GM18502 (cell line): ENCODE results near the gene GRID1.

Experiments used
- ATAC-seq: cut with Tn5 transposase; IDR thresholded peaks from one replicate; pipeline ENCODE4 v1.9.1; 2021; ENCODE audit warnings: mild to moderate bottlenecking; ENCODE audit not compliant: unreplicated experiment, poor library complexity

The GRID1 gene

DNA sequence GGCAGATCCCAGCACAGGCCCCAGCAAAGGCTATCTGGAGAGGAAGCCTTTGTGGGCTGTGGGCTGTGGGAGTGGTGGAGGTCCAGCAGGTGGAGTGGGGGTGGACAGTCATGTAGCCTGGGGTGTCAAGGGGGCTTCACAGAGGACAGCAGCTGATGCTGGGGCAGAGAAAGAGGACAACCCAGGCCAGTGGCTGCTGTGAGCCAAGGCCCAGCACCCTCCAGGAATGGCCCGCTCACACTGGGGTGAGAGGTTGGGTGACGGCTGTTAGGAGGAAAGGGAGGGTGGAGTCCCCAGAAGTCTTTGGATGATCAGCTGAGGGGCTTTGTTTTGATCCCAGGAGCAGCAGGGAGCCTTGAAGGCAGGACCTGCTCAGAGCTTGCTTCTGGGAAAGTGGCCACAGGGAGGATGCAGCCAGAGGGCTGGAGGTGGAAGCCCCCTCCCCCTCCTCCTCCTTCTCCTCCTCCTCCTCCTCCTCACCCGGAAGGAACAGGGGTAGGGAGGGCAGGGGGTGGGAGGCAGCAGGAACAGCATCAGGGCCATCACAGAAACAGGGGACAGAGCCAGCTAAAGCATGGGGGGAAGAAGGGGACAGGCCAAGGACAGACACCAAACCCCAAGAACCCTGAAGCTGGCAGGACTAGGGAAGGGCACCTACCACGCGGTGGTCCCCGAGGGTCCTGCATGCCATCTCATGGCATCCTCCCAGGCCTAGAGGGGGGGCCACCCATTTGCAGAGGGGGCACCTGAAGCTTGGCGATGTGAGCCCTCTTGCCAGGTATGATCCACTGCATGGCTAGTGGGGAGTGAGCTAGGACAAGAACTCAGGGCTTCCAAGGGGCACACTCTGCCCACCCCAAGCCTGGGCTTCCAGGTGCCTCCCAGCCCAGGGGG lies 144.9 kb downstream of the GRID1 start:
- ATAC-seq = no peak

DNA sequence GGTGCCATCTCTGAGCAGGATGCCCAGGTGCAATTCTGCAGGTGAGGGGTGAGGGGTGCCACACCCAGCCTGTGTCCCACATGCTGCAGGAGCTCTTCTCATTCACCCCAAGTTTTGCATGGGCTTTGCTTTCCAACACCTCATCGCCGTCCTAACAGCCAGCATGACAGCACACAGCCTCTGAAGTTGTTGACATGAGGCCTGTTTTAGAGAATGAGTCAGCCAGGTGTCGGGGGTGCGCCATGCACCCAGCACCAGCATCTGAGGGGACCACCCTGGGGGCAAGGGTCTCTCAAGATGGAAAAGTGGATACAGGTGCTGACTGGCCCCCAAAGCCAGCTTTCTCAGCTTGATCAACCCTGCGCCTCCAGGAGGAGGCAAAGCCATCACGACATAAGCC lies 146.0 kb downstream of the GRID1 start:
- ATAC-seq = no peak

DNA sequence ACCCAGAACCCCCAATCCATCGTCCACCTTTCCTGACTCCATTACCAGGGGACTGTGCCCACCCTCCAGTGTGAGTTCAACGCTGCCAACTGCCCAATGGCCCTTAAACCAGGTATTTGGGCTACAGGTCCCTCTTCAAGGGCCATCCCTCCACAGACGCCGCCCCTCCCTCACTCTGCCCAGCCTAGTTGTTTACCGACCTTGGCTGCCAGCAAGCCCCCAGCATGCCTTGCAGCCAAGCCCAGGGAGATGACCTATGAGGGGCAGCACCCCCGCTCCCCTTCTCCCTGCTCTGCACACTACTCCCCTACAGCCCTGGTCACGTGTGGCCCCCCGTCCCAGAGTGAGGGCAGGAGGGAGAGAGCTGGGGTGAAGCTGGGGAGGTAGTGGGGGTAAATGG lies 147.3 kb downstream of the GRID1 start:
- no peak for ATAC-seq

DNA sequence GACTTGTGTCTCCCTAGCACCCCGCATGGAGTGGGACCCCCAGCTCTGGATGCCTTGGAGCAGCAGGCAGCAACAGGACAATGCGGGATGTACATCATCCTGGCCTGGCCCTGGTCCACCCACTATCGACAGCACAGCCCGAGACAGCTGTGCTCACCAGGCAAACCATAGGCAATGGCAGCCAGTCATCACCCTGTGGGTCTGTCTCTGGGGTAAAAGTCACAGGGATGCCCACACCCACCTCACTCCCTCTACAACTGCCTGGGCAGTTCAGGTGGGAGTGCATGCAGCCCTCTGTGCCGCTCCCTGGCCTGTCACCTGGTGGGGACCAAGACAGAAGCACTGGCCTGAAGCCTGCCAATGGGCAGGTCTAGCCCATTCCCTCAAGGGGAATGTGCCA lies 147.8 kb downstream of the GRID1 start:
- no peak for ATAC-seq

DNA sequence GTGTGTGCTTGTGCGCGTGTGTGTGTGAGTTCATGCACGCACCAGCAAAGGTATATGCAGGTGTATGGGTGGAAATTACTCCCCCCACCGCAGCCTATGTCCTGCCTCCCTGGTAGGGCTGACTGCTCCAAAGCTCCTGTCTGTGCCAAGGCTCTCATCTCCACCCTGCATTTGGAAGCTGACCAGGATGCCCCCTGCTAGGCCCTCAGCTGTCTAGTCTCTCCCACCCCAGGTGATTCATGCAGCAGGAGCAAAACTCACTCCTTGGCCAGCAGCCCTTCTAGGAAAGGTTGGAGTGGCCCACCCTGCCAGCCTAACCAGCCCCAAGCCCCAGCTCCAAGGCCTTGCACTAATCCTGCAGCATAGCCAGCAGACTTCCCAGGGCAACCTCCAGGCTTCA lies 148.4 kb downstream of the GRID1 start:
- ATAC-seq = no peak

DNA sequence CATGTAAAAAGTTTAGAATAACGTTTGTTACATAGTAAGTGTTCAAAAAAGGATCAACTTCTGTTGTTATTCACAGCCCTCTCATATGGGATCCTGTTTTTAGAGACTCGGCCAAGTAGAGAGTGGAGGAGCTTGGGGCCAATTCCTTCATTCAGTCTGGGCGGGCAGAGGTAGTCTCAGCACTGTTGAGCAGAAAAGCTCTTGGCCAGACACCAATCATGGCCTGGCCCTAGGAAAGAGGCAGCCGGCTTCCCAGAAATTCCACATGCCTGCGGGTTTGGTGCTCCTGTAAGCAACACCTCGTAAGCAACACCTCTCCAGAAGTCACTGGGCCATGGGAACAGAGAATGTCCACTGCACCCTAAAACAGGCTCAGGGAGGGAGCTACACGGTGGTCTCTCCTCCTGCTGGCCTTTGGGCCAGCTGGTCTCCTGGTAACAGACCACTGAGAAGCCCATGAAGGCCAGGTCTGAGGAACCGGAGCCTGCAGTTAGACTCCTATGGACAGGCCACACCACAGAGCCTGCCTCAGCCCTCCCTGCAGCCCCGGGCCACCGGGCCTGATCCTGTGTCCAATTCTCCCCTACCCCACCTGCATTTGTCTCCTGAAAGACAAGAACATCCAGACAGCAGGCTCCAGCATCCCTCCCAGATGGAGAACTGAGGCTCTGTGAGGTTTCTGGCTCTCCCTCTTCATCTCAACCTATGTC lies 149.1 kb downstream of the GRID1 start:
- ATAC-seq = no peak

DNA sequence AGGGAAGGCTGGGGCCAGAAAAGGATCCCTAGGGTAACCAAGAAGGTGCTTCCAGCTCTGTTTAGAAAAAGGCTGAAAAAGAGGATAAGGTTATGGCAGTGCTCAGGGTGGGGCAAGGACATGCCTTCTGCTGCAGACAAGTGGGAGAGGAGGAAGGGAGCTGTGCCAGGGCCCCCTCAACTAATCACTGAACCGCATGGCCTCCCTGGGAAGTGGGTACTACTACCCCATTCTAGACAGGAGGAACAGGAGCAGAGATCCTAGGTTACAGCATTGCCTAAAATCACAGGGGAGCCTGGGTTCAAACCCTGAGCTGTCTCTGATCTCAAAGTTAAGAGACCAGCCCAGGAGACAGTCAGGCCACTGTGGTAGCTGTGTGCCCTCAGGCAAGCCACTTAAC lies 149.7 kb downstream of the GRID1 start:
- ATAC-seq = no peak

DNA sequence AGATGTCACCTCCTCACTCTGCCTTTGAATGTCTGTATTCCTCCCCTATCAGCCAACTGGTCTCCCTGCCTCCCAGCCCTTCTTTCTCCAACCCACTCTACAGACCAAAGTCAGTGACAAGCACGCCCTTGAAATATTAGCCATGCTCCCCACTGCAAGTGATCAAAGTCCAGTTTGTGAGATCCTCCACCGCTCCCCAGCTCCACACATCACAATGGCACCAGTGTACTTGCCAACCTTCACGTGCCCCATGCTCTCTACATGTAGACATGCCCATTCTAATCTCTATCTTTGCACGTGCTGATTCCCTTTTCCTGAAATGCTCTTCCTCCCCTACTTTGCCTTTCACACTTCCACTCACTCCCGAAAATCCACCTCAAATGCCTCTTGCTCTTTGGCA lies 150.9 kb downstream of the GRID1 start:
- ATAC-seq = no peak

DNA sequence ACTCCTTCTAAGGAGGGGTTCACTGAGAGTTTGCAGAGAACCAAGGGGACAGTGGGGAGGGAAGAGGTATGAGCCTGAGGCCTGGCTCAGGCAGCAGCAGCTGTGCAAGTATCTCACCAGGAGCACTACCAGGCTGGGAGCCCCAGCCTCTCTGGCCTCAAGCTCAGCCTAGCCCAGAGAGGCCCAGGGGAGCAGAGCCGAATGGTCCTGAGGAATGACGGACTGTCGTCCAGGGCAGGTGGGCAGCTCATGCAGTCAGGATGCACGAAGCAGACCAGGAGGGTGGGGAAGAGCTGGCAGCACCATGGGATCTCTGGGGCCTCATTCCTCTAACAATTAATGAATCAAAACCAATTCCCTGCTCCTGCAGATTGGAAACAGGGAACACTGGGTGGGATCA lies 151.5 kb downstream of the GRID1 start:
- ATAC-seq = no peak

DNA sequence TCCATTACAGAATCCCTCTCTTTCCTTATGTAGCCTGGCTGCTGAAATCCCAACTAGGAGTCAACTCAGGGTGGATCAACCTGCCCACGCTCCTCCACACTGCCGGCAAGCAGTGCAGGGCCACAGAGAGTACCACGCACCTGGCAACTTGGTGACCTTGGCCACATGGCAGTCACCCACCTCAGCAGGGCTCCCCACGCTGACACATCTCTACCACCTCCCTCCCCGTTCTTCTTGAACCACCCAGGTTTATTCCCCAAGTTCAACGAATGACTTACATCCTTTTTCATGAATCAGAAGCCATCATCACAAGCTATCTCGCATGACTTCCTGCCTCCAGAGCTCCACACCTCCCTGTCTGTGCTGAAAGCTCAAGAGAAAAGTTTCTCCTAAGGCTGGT lies 153.4 kb downstream of the GRID1 start:
- no peak for ATAC-seq

DNA sequence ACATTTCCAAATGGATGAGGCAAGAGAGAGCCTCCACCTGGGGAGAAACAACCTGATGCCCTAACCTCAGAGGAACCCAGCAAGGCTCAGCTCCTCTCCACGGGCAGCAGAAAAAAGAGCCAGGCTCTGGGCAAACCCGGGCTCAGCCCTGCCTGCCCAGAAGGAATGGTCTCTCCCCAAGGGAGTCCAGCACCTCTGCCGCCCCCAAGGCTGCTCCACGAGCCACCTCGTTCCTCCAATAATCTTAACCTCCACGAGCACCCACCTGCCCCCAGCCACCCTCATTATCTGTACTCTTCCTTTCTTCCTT lies 154.2 kb downstream of the GRID1 start:
- ATAC-seq = no peak

DNA sequence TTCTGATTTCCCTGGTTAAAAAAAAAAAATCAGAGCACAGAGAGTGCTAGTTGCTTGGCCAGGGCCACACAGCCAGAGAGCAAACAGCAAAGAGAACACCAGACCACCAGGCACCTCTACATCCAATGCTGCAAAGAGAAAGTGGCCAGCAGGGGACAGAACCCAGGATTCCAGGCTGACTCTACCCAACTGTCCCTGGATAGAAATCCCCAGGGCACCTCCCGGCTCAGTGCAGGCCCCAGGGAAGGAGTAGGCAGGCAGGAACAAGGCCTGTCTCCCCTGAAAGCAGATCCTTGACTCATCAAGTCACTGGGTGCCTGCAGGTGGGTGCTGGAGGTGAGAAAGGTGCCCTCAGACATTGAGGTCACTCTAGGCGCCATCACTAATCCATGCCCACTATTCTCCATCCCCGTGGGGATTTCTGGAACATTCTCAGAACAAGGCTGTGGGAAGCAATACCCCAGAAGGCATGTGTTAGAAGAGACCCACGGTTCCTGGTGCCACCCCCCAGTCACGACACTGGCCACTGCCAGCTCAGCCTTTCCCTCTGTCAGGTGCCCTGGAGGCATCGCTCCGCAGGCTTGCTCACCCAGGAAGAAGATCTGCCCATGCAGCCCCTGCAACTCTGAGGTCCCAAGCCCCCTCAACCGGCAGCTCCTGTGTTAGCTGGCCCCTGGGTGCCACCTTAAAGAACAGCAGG lies 154.8 kb downstream of the GRID1 start:
- ATAC-seq = no peak

DNA sequence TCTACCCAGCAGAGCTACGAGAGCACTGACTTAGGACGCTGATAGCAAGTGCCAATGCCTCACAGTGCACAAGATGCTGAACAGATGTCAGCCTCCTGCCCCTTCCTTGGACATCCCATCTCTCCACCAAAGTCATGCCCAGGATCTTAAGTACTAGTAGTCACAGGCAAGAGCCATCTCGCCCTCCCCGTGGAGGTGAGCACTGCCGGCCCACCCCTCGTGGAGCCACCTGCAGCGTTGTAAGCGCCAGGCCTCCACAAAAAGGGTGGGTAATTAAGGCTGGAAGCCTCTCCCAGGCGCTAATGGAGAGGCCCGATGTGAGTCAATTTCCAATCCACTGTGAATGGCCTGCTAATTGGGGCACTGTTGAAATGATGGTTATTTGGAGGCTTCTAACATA lies 156.2 kb downstream of the GRID1 start:
- no peak for ATAC-seq

DNA sequence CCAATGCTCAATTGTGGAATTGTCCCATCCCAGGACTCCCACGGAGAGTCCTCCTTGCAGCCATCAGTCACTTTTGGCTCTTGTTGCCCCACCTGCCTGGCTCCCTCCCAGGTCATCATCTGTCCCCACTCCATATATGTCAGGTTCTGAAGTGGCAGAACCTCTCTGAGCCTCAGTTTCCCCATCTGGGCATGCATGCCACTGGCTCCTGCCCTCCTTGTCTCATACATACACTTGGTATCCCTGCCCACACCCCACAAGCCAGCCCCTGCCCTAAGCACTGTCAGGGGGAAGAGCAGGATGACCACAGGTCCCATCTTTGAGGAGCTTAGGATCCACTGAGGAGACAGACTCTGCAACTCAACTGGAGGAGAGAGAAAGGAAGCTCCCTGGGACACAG lies 156.9 kb downstream of the GRID1 start:
- no peak for ATAC-seq

DNA sequence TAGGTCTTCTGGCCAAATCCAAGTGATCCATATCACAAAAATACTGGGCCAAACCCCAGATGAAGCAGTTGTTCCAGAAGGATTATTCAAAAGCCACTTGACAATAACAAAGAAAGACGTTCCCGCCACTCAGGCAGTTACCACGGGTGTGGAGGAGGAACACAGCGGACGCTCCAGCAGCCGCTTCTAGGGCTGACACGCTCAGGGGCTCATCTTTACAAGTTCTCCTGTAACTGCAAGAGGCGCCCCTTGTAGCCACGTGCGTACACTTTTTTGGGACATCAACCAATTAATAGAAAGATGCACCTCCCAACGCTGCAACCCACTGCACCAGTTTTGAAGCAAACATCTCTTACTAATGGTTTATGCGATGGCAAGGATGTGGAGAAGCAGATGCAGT lies 159.4 kb downstream of the GRID1 start:
- no peak for ATAC-seq

DNA sequence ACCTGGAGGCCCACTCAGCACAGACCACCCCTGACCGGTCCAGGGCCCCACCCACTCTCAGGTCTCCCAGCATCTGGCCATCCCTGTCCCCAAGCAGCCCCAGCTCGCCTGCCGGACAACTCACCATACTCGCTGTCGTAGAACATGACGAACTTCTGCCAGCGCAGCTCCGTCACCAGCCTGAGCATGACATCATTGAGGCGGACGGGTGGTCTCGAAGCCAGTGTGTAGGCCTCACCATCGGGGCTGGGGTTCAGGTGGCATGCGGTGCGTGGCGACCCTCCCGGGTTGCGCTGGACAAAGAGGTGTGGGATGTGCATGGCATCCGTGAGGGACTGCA lies 160.4 kb downstream of the GRID1 start:
- ATAC-seq = no peak

DNA sequence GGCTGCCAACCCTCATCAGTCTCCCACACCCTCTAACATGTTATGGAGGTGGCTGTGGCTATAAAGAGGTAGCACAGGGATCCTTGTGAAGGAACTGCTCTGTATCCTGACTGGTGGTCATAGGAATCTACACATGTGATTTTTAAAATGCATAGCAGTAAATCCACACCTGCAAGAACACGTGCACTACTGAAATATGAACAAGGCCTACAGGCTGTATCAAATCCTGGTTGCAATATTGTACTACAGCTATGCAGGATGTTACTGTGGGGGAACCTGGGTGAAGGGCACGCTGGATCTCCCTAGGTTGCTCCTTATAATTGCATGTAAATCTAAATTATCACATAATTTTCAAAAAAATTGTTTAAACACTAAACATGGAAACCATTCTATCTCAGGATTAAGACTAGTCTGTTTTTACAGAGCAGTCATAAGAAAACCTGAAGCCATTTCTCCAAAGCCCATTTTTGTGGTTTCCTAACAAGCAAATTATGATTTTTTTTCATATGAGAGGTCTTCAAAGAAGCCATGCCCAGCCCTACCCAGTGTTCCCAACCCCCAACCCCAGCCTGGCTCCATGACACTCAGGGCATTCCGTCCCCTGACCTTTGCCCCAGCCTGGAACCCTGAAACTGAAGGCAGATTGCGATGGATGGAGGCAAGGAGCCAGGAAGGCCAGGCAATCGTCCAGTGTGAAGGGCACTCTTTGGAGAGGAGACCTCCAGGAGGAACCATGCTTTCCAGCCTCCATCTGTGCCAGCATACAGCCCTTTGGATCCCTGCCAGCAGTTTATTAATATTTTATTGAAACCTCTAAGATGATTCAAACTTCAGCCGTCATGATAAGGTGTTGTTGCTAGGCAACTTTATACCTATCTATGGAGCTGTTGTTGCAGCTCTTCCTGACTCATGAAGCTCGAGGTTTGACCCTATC lies 161.0 kb downstream of the GRID1 start:
- no peak for ATAC-seq

DNA sequence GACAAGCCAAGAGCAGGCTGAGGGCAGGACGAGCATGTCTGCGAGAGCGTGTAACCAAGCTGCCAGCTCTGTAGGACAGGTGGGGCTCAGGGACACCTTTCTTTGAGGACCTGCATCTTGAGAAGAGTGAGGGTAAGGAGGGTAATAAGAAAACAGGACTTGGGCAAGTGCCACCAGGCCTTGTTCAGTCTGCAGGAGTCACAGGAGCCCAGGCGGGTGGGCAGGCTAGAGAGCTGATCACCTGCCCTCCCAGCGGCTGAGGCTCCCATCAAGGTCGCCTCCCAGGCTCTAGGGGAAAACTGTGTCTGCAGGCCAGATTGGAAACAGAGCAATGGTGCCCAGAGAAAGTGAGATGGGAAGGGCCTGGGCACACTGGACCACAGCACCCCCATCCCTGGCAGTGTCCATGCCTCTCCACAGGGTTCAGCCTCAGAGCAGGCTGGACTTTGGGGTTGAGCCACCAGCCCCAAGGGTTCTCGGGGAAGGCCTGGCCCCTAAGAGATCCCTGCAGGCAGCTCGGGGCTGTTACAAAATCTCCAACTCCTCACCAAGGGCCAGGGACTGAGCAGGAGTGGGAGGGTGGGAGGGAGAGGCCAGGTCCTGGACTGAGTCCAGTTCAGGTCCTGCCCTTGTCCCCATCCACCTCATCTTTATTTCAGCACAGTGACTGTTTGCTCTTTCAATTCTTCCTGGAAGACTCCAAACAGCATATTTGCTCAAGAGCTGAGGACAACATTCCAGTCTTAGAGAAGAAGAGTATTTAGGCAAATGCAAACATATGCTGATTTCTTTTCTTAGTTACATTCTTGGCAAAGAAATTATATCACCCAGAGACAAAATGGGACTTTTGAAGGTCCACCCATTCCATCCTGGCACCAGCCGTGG lies 161.9 kb downstream of the GRID1 start:
- no peak for ATAC-seq

DNA sequence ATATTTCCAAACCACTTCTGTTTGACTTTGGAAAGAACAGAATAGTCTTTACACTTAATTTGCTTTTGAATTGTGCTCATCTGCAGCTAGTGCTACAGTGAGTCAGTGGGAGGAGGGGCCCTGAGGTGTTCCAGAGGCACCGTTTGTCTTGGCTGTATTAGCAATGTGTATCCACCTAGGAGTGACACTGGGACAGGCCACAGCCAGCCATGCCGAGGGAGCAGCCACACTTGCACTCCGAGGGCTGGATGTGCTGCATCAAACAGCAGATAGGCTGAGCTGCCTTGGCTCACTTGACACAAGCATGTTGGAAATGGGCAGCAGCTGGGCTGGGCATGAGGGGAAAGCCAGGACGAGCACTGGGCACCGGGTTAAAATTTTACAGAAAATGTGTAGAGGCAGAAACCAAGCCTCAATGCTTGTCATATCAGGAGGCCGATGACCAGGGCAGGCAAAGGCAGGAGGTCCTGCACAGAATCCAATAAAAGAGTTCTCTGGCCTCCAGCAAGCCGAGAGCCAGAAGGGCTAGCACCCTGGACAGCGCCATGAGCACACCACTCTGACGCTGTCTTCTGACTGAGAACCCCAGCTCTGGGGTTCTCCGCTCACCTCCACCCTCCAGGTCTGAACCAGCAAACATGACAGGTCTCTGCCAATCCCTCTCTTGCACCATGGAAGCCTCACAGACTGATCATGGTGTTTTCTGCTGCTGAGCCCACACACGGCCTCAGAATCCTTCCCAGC lies 163.3 kb downstream of the GRID1 start:
- ATAC-seq = no peak
